ENCODE results near the gene EIF4A3. TPM values are rescaled to one million over a fixed set of nuclear protein-coding genes. Genes with fewer than 3 reads are reported as not detected.

EIF4A3 gene
- total RNA-seq, 1 experiment from 2014 or later: 169 TPM

GRCh38 chr17:80138856-80139426 lies 8.0 kb downstream of the EIF4A3 start:
- Histone ChIP-seq H3K27ac (ENCODE audit: low read length) (no peak overlapping the region), H3K27me3 (ENCODE audit: control insufficient read depth, insufficient read depth, low read length) (no peaks in the 10 kb centered on the region), H3K36me3 (ENCODE audit: control insufficient read depth, insufficient read depth, low read length) (peaks cover 66% of the 10 kb centered on the region), H3K4me3 (ENCODE audit: low read depth in 2 of 2, low read length in 2 of 2) (no peak overlapping the region), H3K9me3 (ENCODE audit: control insufficient read depth, insufficient read depth, low read depth, low read length) (no peaks in the 10 kb centered on the region), H3K4me1 (ENCODE audit: control insufficient read depth, insufficient read depth, low read length) (no peaks in the 10 kb centered on the region)
- DNase-seq (ENCODE audit: low read depth, low spot score) (no peak), ATAC-seq (no peak)
- POLR2A ChIA-PET: interaction anchor here (0.6 to 0.7 kb wide), 2 partner anchors 12 to 81 kb away, joined by 3 to 6 read pairs; partner anchors contain the start of genes SGSH and SLC26A11
- TF ChIP-seq POLR2AphosphoS5 (IDR thresholded peaks at IDR 0.05; ENCODE audit: low read depth, low read length) (no peak), TCF7L2 (IDR thresholded peaks at IDR 0.05; ENCODE audit: low read depth, low read length) (no peak), SIN3A (IDR thresholded peaks at IDR 0.05; ENCODE audit: borderline replicate concordance, insufficient read depth, low read depth, low read length) (no peak)
- TF ChIP-seq, protein P1, sequence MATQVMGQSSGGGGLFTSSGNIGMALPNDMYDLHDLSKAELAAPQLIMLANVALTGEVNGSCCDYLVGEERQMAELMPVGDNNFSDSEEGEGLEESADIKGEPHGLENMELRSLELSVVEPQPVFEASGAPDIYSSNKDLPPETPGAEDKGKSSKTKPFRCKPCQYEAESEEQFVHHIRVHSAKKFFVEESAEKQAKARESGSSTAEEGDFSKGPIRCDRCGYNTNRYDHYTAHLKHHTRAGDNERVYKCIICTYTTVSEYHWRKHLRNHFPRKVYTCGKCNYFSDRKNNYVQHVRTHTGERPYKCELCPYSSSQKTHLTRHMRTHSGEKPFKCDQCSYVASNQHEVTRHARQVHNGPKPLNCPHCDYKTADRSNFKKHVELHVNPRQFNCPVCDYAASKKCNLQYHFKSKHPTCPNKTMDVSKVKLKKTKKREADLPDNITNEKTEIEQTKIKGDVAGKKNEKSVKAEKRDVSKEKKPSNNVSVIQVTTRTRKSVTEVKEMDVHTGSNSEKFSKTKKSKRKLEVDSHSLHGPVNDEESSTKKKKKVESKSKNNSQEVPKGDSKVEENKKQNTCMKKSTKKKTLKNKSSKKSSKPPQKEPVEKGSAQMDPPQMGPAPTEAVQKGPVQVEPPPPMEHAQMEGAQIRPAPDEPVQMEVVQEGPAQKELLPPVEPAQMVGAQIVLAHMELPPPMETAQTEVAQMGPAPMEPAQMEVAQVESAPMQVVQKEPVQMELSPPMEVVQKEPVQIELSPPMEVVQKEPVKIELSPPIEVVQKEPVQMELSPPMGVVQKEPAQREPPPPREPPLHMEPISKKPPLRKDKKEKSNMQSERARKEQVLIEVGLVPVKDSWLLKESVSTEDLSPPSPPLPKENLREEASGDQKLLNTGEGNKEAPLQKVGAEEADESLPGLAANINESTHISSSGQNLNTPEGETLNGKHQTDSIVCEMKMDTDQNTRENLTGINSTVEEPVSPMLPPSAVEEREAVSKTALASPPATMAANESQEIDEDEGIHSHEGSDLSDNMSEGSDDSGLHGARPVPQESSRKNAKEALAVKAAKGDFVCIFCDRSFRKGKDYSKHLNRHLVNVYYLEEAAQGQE (IDR thresholded peaks at IDR 0.05; ENCODE audit: insufficient read depth in 1 of 2, low read depth in 2 of 2, low read length in 1 of 2): no peak
- TF ChIP-seq, protein P2, sequence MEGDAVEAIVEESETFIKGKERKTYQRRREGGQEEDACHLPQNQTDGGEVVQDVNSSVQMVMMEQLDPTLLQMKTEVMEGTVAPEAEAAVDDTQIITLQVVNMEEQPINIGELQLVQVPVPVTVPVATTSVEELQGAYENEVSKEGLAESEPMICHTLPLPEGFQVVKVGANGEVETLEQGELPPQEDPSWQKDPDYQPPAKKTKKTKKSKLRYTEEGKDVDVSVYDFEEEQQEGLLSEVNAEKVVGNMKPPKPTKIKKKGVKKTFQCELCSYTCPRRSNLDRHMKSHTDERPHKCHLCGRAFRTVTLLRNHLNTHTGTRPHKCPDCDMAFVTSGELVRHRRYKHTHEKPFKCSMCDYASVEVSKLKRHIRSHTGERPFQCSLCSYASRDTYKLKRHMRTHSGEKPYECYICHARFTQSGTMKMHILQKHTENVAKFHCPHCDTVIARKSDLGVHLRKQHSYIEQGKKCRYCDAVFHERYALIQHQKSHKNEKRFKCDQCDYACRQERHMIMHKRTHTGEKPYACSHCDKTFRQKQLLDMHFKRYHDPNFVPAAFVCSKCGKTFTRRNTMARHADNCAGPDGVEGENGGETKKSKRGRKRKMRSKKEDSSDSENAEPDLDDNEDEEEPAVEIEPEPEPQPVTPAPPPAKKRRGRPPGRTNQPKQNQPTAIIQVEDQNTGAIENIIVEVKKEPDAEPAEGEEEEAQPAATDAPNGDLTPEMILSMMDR (IDR thresholded peaks at IDR 0.05): no peak
- in situ Hi-C loops (cut with HindIII; ENCODE audit: low pct_unique_long_range_greater_than_20kb, low sequenced_read_pairs) (no loop called here), intact Hi-C loops (cut with micrococcal nuclease; ENCODE audit: unreplicated experiment) (no loop called here)
- no TSS peak for BruUV-seq (replicated peaks)
- CTCF ChIA-PET: no interaction called here

DNA sequence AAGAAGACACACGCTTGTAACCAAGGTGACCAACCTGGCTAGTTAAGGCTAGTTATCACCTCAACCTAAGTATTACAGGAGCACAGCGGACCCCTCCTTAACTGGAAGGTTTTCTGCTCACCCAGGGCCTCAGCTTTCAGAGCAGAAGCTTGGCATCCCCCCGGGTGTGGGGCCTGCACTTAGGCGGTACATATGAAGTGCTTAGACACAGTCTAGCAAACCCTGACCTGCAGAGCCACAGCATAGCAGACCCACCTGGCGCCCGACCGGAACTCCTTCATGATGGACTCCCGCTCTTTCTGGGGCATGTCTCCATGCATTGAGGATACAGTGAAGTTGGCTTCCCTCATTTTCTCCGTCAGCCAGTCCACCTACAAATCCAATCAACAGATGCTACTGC lies 9.8 kb downstream of the EIF4A3 start:
- DNase-seq (ENCODE audit: low read depth, low spot score) (no peak), ATAC-seq (no peak)
- ChIA-PET POLR2A (no interaction called here), CTCF (no interaction called here)
- intact Hi-C loops (cut with micrococcal nuclease; ENCODE audit: unreplicated experiment): no loop called here
- no peaks in the 10 kb centered on the region for H3K27me3 ChIP-seq (ENCODE audit: control insufficient read depth, insufficient read depth, low read length)
- peaks cover 60% of the 10 kb centered on the region for H3K36me3 ChIP-seq (ENCODE audit: control insufficient read depth, insufficient read depth, low read length)
- BruUV-seq (replicated peaks): no TSS peak
- H3K4me1 ChIP-seq (ENCODE audit: control insufficient read depth, insufficient read depth, low read length): no peaks in the 10 kb centered on the region
- H3K9me3 ChIP-seq (ENCODE audit: control insufficient read depth, insufficient read depth, low read depth, low read length): no peaks in the 10 kb centered on the region
- H3K27ac ChIP-seq (ENCODE audit: low read length): no peak overlapping the region
- in situ Hi-C loops (cut with HindIII; ENCODE audit: low pct_unique_long_range_greater_than_20kb, low sequenced_read_pairs): no loop called here
- TF ChIP-seq, protein P1 (IDR thresholded peaks at IDR 0.05; ENCODE audit: insufficient read depth in 1 of 2, low read depth in 2 of 2, low read length in 1 of 2): no peak
- TF ChIP-seq TCF7L2 (IDR thresholded peaks at IDR 0.05; ENCODE audit: low read depth, low read length): no peak
- no peak for TF ChIP-seq SIN3A (IDR thresholded peaks at IDR 0.05; ENCODE audit: borderline replicate concordance, insufficient read depth, low read depth, low read length)
- no peak for TF ChIP-seq POLR2AphosphoS5 (IDR thresholded peaks at IDR 0.05; ENCODE audit: low read depth, low read length)
- TF ChIP-seq, protein P2 (IDR thresholded peaks at IDR 0.05): no peak
- no peak overlapping the region for H3K4me3 ChIP-seq (ENCODE audit: low read depth in 2 of 2, low read length in 2 of 2)

All from Panc1 (cell line).